A549 (cell line): ENCODE results near the gene XRCC5.

Experiments used
- CBX2 ChIP-seq: fragments of 200-600 bp; sonication (generic); IDR thresholded peaks from 2 replicates; pipeline ENCODE4 v1.6.1; 2016; ENCODE audit warnings: low read depth, mild to moderate bottlenecking, borderline replicate concordance
- CHD4 ChIP-seq: fragments of 200-600 bp; sonication (generic); IDR thresholded peaks from 2 replicates; pipeline ENCODE4 v1.6.1; 2016; ENCODE audit warnings: antibody characterized with exemption, mild to moderate bottlenecking, borderline replicate concordance
- CTCF ChIP-seq: fragments of >200 bp; sonication (Bioruptor Twin); formaldehyde crosslinking; IDR thresholded peaks from 3 replicates; pipeline ENCODE4 v1.5.1; 2016
- HMGXB4 ChIP-seq: fragments of 250-450 bp; sonication (Bioruptor Pico); IDR thresholded peaks from 2 replicates; pipeline ENCODE4 v1.5.0; 2021; ENCODE audit warnings: mild to moderate bottlenecking, moderate library complexity, borderline replicate concordance
- POLR2A ChIP-seq: IDR thresholded peaks from 2 replicates; pipeline ENCODE4 v1.6.1; 2012; ENCODE audit warnings: mild to moderate bottlenecking, low read length

DNA sequence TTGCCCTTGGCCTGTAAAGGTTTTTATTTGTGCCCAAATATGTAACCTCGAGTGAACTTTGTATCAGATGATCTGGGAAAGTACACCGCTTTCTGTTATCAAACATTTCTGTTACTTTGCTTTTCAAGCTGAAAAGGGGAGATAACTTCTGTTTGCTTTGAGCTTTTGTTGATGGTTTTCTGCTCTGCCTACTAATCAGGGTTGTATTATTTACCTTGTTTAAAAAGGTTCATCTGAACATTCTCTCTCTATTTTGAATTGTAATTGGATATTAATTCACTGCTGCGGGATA is 79.4 kb downstream of the XRCC5 start:
- no peak for TF ChIP-seq CTCF
- no peak for TF ChIP-seq CHD4
- TF ChIP-seq CBX2, result no peak
- TF ChIP-seq HMGXB4 (CRISPR knock-in tag), result no peak
- TF ChIP-seq POLR2A, result no peak
